ENCODE results near the gene TSPEAR.

DNA sequence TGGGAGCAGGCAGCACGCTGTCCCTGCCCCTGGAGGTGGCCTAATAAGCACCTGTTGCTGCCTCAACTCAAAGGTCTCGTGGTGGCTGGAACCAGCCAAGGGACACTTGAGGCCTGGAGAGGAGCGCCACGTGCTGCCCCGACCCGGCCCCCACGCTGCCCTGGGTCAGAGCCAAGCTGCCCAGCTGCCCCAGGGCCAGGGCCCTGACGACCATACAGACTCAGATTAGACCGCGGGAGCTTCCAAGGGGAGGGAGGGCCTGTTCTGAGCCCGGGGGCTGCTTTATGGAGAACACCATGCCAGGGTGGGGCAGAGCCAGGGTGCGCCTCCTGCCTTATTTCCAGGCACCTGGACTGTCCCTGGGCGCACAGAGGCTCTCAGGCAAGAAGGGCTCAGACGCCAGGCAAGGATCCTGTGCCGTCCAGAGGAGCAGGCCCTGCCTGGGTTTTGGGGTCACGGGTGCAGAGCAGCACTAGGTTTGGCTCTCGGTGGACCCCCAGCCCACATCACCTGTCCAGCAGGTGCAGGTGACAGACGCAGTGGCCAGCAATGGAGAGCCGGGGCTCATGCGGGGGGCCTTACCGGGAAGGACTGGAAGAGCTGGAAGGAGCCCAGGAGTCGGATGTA is 190.0 kb downstream of the TSPEAR start:
- no peak for TF ChIP-seq MAFF (IDR thresholded peaks at IDR 0.05; ENCODE audit: low read depth, low read length)
- TF ChIP-seq FOXA3 (CRISPR knock-in tag; IDR thresholded peaks at IDR 0.05), result no peak
- TF ChIP-seq TCF7L2 (IDR thresholded peaks at IDR 0.05; ENCODE audit: low read depth, low read length), result no peak
- no peak for TF ChIP-seq TBX3 (IDR thresholded peaks at IDR 0.05; ENCODE audit: borderline replicate concordance)
- no peak for TF ChIP-seq SRF (IDR thresholded peaks at IDR 0.05; ENCODE audit: low read depth, low read length)
- no peak for TF ChIP-seq MAFK (conservative IDR thresholded peaks at IDR 0.05 in 1 of 2, IDR thresholded peaks at IDR 0.05 in 1 of 2; ENCODE audit: low read length in 2 of 2)
- TF ChIP-seq NFIC (IDR thresholded peaks at IDR 0.05; ENCODE audit: low read length), result no peak
- no peak for TF ChIP-seq JUN (CRISPR knock-in tag; IDR thresholded peaks at IDR 0.05)
- TF ChIP-seq MZF1 (CRISPR knock-in tag; IDR thresholded peaks at IDR 0.05; ENCODE audit: borderline replicate concordance), result no peak
- TF ChIP-seq ZNF713 (CRISPR knock-in tag; IDR thresholded peaks at IDR 0.05), result no peak
